Type B pancreatic cell (in vitro differentiated cells): ENCODE data around the gene DAPK1. TPM values are rescaled to one million over a fixed set of nuclear protein-coding genes. Genes with fewer than 3 reads are reported as not detected.
A peak's percentile ranks its signal among the peaks of the same experiment; 100 is the strongest.

Experiments used
- DNase-seq: peaks from one replicate; pipeline ENCODE4 v3.0.0; 2021; ENCODE audit warnings: mixed read lengths; ENCODE audit not compliant: unreplicated experiment; ENCODE audit errors: extremely low spot score
- H3K27ac Mint-ChIP-seq: 2 replicates; pipeline ENCODE4 v1.8.0; 2021; ENCODE audit warnings: mild to moderate bottlenecking, mixed read lengths
- H3K27me3 Mint-ChIP-seq: 2 replicates; pipeline ENCODE4 v1.8.0; 2021; ENCODE audit warnings: mixed read lengths
- H3K36me3 Mint-ChIP-seq: 2 replicates; pipeline ENCODE4 v1.8.0; 2021; ENCODE audit warnings: mixed read lengths
- H3K4me1 Mint-ChIP-seq: one replicate; pipeline ENCODE4 v1.8.0; 2021; ENCODE audit warnings: mixed read lengths; ENCODE audit not compliant: unreplicated experiment
- H3K4me3 Mint-ChIP-seq: 2 replicates; pipeline ENCODE4 v1.8.0; 2021; ENCODE audit warnings: mild to moderate bottlenecking, mixed read lengths
- H3K9me3 Mint-ChIP-seq: 2 replicates; pipeline ENCODE4 v1.8.0; 2021; ENCODE audit warnings: mixed read lengths
- CTCF ChIP-seq: fragments of 200-600 bp; sonication (generic); conservative IDR thresholded peaks from 2 replicates; pipeline ENCODE4 v1.5.0; 2021; ENCODE audit warnings: antibody characterized with exemption, mild to moderate bottlenecking
- total RNA-seq: library from RNA; stranded (reverse); gene quantifications from 2 replicates; pipeline ENCODE4 v1.2.1, GENCODE V29; 2021; ENCODE audit warnings: low replicate concordance

The DAPK1 gene
- total RNA-seq, 1 donor from 2014 or later, result 160 TPM

- no peaks in the 10 kb centered on the region for H3K27me3 Mint-ChIP-seq
- no peak for TF ChIP-seq CTCF
- no peaks in the 10 kb centered on the region for H3K9me3 Mint-ChIP-seq
- no peak overlapping the region for H3K4me3 Mint-ChIP-seq
- H3K4me1 Mint-ChIP-seq, result peaks cover 77% of the 10 kb centered on the region
- peak overlapping the region; percentile 58 for H3K27ac Mint-ChIP-seq
- H3K36me3 Mint-ChIP-seq, result peaks cover 6% of the 10 kb centered on the region
- no peak for DNase-seq
Measured at GRCh38 chr9:87572719-87573118, 75.1 kb downstream of the DAPK1 start.

GRCh38 chr9:87573841-87574342 is 76.2 kb downstream of the DAPK1 start:
- TF ChIP-seq CTCF, result no peak
- DNase-seq, result no peak
- no peaks in the 10 kb centered on the region for H3K9me3 Mint-ChIP-seq
- no peak overlapping the region for H3K27ac Mint-ChIP-seq
- H3K4me1 Mint-ChIP-seq, result peaks cover 77% of the 10 kb centered on the region
- H3K4me3 Mint-ChIP-seq, result no peak overlapping the region
- H3K27me3 Mint-ChIP-seq, result no peaks in the 10 kb centered on the region
- H3K36me3 Mint-ChIP-seq, result peaks cover 3% of the 10 kb centered on the region

- Mint-ChIP-seq H3K4me3 (no peak overlapping the region), H3K4me1 (peaks cover 67% of the 10 kb centered on the region), H3K9me3 (no peaks in the 10 kb centered on the region), H3K27ac (no peak overlapping the region), H3K27me3 (no peaks in the 10 kb centered on the region), H3K36me3 (peaks cover 6% of the 10 kb centered on the region)
- no peak for TF ChIP-seq CTCF
- DNase-seq, result no peak
Measured at GRCh38 chr9:87577746-87578145, 80.1 kb downstream of the DAPK1 start.

- Mint-ChIP-seq H3K4me3 (peak overlapping the region; percentile 5), H3K27ac (no peak overlapping the region), H3K36me3 (peaks cover 9% of the 10 kb centered on the region), H3K4me1 (peaks cover 67% of the 10 kb centered on the region), H3K27me3 (no peaks in the 10 kb centered on the region), H3K9me3 (peaks cover 3% of the 10 kb centered on the region)
- no peak for TF ChIP-seq CTCF
- DNase-seq, result no peak
Measured at GRCh38 chr9:87578625-87579024, 81.0 kb downstream of the DAPK1 start.

- Mint-ChIP-seq H3K9me3 (peaks cover 4% of the 10 kb centered on the region), H3K36me3 (peaks cover 13% of the 10 kb centered on the region), H3K27me3 (no peaks in the 10 kb centered on the region), H3K4me1 (peaks cover 65% of the 10 kb centered on the region), H3K4me3 (no peak overlapping the region), H3K27ac (no peak overlapping the region)
- no peak for DNase-seq
- TF ChIP-seq CTCF, result no peak
Measured at GRCh38 chr9:87579781-87580541, 82.3 kb downstream of the DAPK1 start.
